ENCODE measurements around the gene AP1S1. TPM values are rescaled to one million over a fixed set of nuclear protein-coding genes. Genes with fewer than 3 reads are reported as not detected.

The AP1S1 gene
- total and polyA plus RNA-seq, 2 of the 13 experiments (the other 11 are each of a cell fraction or from before 2014, with no cell fraction given) = 57.5 to 68.1 TPM

DNA sequence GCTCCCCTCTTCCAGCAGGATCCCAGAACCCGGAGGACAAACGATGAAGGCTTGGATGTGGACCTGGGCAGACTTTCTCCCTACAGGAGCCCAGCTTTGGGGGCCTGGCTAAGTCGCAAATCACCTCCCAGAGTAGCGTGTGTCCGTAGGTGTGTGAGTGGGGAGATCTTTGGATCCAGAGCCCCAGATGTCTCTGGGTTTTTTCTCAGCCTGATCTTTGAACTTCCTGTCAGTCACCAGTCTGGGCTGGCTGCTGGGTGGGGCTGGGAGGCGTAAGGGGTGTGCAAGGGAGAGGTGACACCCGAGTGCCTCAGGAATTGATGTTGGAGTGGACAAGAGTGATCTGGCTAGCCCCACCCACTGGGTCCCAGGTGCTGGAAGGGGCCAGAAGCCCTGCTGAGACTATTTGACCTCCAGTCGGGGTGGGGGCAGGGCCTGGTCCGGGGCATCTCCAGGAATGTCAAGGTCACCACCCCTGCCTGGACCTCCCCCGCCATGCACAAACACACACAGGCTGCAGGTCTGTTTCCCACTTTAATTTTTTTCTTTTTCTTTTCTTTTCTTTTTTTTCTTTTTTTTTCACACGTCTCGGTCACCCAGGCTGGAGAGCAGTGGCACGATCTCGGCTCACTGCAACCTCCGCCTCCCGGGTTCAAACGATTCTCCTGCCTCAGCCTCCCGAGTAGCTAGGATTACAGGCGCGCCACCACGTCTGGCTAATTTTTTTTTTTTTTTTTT is 46.8 kb downstream of the AP1S1 start, which contains the start of gene MOGAT3 (continued):
- TF ChIP-seq, protein P1, sequence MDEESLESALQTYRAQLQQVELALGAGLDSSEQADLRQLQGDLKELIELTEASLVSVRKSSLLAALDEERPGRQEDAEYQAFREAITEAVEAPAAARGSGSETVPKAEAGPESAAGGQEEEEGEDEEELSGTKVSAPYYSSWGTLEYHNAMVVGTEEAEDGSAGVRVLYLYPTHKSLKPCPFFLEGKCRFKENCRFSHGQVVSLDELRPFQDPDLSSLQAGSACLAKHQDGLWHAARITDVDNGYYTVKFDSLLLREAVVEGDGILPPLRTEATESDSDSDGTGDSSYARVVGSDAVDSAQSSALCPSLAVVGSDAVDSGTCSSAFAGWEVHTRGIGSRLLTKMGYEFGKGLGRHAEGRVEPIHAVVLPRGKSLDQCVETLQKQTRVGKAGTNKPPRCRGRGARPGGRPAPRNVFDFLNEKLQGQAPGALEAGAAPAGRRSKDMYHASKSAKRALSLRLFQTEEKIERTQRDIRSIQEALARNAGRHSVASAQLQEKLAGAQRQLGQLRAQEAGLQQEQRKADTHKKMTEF (CRISPR knock-in tag; IDR thresholded peaks at IDR 0.05) = peak; percentile 77
- TF ChIP-seq PHF21A (CRISPR knock-in tag; IDR thresholded peaks at IDR 0.05) (peak; percentile 89), NCOA5 (CRISPR knock-in tag; IDR thresholded peaks at IDR 0.05) (no peak), ZNF720 (CRISPR knock-in tag; IDR thresholded peaks at IDR 0.05) (no peak), RCOR2 (CRISPR knock-in tag; IDR thresholded peaks at IDR 0.05) (peak; percentile 70; the same call in 1 of the 2 replicates), CAMTA2 (CRISPR knock-in tag; IDR thresholded peaks at IDR 0.05; ENCODE audit: borderline replicate concordance) (no peak), MEIS1 (CRISPR knock-in tag; IDR thresholded peaks at IDR 0.05; ENCODE audit: borderline replicate concordance) (peak; percentile 91), SMAD9 (CRISPR knock-in tag; IDR thresholded peaks at IDR 0.05) (no peak), BRD4 (CRISPR knock-in tag; IDR thresholded peaks at IDR 0.05) (no peak), NR2F6 (IDR thresholded peaks at IDR 0.05) (peak; percentile 96), NR2F6 (CRISPR knock-in tag; IDR thresholded peaks at IDR 0.05) (peak; percentile 97)
- TF ChIP-seq, protein P2, sequence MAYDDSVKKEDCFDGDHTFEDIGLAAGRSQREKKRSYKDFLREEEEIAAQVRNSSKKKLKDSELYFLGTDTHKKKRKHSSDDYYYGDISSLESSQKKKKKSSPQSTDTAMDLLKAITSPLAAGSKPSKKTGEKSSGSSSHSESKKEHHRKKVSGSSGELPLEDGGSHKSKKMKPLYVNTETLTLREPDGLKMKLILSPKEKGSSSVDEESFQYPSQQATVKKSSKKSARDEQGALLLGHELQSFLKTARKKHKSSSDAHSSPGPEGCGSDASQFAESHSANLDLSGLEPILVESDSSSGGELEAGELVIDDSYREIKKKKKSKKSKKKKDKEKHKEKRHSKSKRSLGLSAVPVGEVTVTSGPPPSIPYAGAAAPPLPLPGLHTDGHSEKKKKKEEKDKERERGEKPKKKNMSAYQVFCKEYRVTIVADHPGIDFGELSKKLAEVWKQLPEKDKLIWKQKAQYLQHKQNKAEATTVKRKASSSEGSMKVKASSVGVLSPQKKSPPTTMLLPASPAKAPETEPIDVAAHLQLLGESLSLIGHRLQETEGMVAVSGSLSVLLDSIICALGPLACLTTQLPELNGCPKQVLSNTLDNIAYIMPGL (CRISPR knock-in tag; IDR thresholded peaks at IDR 0.05; ENCODE audit: borderline replicate concordance in 1 of 2, low read depth in 1 of 2) = peak in 1 of 2 experiments; percentile 73; a peak in 2 of 4 replicates
- TF ChIP-seq, protein P3, sequence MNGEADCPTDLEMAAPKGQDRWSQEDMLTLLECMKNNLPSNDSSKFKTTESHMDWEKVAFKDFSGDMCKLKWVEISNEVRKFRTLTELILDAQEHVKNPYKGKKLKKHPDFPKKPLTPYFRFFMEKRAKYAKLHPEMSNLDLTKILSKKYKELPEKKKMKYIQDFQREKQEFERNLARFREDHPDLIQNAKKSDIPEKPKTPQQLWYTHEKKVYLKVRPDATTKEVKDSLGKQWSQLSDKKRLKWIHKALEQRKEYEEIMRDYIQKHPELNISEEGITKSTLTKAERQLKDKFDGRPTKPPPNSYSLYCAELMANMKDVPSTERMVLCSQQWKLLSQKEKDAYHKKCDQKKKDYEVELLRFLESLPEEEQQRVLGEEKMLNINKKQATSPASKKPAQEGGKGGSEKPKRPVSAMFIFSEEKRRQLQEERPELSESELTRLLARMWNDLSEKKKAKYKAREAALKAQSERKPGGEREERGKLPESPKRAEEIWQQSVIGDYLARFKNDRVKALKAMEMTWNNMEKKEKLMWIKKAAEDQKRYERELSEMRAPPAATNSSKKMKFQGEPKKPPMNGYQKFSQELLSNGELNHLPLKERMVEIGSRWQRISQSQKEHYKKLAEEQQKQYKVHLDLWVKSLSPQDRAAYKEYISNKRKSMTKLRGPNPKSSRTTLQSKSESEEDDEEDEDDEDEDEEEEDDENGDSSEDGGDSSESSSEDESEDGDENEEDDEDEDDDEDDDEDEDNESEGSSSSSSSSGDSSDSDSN (CRISPR knock-in tag; IDR thresholded peaks at IDR 0.05) = peak; percentile 54; the same call in 1 of the 2 replicates
- TF ChIP-seq, protein P4, sequence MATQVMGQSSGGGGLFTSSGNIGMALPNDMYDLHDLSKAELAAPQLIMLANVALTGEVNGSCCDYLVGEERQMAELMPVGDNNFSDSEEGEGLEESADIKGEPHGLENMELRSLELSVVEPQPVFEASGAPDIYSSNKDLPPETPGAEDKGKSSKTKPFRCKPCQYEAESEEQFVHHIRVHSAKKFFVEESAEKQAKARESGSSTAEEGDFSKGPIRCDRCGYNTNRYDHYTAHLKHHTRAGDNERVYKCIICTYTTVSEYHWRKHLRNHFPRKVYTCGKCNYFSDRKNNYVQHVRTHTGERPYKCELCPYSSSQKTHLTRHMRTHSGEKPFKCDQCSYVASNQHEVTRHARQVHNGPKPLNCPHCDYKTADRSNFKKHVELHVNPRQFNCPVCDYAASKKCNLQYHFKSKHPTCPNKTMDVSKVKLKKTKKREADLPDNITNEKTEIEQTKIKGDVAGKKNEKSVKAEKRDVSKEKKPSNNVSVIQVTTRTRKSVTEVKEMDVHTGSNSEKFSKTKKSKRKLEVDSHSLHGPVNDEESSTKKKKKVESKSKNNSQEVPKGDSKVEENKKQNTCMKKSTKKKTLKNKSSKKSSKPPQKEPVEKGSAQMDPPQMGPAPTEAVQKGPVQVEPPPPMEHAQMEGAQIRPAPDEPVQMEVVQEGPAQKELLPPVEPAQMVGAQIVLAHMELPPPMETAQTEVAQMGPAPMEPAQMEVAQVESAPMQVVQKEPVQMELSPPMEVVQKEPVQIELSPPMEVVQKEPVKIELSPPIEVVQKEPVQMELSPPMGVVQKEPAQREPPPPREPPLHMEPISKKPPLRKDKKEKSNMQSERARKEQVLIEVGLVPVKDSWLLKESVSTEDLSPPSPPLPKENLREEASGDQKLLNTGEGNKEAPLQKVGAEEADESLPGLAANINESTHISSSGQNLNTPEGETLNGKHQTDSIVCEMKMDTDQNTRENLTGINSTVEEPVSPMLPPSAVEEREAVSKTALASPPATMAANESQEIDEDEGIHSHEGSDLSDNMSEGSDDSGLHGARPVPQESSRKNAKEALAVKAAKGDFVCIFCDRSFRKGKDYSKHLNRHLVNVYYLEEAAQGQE (IDR thresholded peaks at IDR 0.05; ENCODE audit: borderline replicate concordance in 1 of 2, low read depth in 1 of 2, low read length in 2 of 2) = peak in 1 of 2 experiments; percentile 24; a peak in 1 of 4 replicates
- TF ChIP-seq, protein P5, sequence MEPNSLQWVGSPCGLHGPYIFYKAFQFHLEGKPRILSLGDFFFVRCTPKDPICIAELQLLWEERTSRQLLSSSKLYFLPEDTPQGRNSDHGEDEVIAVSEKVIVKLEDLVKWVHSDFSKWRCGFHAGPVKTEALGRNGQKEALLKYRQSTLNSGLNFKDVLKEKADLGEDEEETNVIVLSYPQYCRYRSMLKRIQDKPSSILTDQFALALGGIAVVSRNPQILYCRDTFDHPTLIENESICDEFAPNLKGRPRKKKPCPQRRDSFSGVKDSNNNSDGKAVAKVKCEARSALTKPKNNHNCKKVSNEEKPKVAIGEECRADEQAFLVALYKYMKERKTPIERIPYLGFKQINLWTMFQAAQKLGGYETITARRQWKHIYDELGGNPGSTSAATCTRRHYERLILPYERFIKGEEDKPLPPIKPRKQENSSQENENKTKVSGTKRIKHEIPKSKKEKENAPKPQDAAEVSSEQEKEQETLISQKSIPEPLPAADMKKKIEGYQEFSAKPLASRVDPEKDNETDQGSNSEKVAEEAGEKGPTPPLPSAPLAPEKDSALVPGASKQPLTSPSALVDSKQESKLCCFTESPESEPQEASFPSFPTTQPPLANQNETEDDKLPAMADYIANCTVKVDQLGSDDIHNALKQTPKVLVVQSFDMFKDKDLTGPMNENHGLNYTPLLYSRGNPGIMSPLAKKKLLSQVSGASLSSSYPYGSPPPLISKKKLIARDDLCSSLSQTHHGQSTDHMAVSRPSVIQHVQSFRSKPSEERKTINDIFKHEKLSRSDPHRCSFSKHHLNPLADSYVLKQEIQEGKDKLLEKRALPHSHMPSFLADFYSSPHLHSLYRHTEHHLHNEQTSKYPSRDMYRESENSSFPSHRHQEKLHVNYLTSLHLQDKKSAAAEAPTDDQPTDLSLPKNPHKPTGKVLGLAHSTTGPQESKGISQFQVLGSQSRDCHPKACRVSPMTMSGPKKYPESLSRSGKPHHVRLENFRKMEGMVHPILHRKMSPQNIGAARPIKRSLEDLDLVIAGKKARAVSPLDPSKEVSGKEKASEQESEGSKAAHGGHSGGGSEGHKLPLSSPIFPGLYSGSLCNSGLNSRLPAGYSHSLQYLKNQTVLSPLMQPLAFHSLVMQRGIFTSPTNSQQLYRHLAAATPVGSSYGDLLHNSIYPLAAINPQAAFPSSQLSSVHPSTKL (CRISPR knock-in tag; IDR thresholded peaks at IDR 0.05) = peak; percentile 87

Data from HepG2 (cell line).